Stimulated activated CD8-positive, alpha-beta memory T cell treated with anti-CD3 and anti-CD28 coated beads, Interleukin-12 subunit alpha, Interleukin-12 subunit beta, amount 100 ng/mL, for 24 hours (primary cell): ENCODE results near the gene CCDC150.
A peak's percentile ranks its signal among the peaks of the same experiment; 100 is the strongest.
"Not testable (repeated sequence)": the region's sequence is repeated elsewhere in the genome, so short reads cannot be mapped to it uniquely, and the experiment has no call there.

Source experiments
- DNase-seq: peaks from one replicate; pipeline ENCODE4 v3.0.0-alpha.2; 2020; ENCODE audit errors: extremely low read depth

The CCDC150 gene

GRCh38 chr2:196639180-196640030 is at the start of gene CCDC150:
Gene CCDC150 (plus strand): TSS chr2:196639715. CDS start chr2:196639767, 52 bp downstream.
- peak; percentile 85 for DNase-seq

DNA sequence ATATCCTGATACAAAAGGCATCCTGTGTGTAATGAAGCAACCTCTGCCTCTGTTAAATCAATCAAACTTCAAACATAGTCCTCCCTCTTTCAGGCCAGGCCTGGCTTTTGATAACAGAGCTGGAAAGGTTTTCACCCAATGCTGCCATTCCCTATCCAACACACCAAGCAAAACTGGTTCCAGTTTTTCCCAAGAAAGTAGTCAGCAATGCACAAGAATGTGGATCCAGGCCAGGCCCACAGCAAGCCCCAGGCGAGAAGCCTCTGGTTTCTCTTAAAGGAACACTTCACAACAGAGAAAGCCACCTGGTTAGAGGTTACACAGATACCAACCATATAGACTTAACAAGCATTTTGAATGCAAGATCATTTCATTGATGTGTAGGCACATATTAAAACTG is 49.2 kb upstream of the CCDC150 start:
- no peak for DNase-seq

- no peak for DNase-seq
These were observed 48.5 kb upstream of the CCDC150 start for GRCh38 chr2:196591004-196591403.

DNA sequence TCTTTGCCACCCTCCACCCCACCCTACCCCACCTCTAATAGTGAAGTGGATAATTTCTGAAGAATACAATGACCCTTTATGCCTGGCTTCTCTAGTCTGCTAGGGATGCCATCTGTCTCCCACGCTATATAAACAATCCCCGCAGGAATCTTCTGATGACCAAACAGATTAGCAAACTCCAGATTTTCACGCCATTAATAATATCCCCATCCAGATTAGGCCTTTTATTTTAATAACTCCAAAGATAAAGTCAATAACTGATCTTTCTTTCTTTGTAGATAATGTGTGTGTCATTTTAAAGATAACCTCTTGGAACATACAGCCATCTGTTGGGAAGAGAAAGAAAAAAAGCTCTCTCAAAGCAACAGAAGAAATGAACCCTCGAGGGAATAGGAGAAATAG is 47.9 kb upstream of the CCDC150 start:
- DNase-seq, result no peak

GRCh38 chr2:196592331-196592910 is 47.1 kb upstream of the CCDC150 start:
- no peak for DNase-seq

- DNase-seq, result no peak
These were observed 46.3 kb upstream of the CCDC150 start, which contains the start of gene HECW2 for GRCh38 chr2:196592911-196593881. Gene HECW2 (minus strand): TSS chr2:196593554.

DNA sequence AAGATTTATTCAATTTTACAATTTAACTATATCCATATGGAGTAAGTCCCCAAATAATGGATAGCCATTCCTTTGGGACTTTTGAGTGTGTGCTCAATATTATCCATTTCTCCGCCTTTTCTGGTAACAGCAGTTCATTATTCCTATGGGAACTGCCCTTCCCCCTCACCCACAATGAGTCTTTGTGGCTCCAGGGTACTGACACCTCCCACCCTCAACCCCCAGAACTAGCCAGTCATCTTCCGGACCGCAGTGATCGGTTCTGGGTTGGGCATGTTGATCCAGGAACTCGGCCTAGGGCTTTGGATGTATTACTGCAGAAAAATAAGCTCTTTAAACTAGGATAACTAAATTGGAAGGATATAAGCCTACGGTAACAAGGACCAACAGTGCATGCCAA is 45.4 kb upstream of the CCDC150 start:
- DNase-seq, result no peak

DNA sequence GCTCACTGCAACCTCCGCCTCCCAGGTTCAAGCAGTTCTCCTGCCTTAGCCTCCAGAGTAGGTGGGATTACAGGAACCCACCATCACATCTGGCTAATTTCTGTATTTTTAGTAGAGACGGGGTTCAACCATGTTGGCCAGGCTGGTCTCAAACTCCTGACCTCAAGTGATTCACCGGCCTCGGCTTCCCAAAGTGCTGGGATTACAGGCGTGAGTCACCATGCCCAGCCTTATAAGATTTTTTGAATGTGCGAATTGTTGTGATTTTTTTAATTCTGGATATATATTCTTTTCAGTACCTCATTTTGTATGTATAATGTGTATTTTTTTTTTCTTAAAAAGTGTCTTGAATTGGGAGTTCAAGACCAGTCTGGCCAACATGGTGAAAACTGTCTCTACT is 42.0 kb upstream of the CCDC150 start:
- no peak for DNase-seq

DNA sequence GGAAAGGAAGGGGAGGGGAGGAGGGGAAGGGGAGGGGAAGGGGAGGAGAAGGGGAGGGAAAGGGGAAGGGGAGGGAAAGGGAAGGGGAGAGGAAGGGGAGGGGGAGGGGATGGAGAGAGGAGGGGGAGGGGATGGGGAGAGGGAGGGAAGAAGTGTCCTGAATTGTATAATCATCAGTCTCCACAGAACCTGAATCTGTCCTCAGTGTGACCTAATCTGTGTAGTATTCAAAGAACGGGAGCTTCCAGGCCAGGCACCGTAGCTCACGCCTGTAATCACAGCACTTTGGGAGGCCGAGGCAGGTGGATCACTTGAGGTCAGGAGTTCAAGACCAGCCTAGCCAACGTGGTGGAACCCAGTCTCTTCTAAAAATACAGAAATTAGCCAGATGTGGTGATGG is 41.1 kb upstream of the CCDC150 start:
- no peak for DNase-seq

DNA sequence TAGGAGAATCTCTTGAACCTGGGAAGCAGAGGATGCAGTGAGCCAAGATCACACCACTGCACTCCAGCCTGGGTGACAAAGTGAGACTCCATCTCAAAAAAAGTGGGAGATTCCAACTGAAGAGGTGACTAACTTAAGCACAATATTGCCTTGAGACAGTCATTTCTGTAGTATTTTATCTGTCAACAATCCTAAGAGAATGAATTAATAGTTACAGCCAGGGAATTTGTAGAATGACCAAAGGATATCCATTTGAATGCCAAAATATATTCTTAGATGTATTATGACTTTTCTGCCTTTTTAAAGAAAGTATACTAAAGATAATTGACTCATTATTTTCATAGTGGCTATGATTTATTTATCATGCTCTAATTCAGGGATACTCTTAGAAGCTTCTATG is 40.7 kb upstream of the CCDC150 start:
- no peak for DNase-seq

DNA sequence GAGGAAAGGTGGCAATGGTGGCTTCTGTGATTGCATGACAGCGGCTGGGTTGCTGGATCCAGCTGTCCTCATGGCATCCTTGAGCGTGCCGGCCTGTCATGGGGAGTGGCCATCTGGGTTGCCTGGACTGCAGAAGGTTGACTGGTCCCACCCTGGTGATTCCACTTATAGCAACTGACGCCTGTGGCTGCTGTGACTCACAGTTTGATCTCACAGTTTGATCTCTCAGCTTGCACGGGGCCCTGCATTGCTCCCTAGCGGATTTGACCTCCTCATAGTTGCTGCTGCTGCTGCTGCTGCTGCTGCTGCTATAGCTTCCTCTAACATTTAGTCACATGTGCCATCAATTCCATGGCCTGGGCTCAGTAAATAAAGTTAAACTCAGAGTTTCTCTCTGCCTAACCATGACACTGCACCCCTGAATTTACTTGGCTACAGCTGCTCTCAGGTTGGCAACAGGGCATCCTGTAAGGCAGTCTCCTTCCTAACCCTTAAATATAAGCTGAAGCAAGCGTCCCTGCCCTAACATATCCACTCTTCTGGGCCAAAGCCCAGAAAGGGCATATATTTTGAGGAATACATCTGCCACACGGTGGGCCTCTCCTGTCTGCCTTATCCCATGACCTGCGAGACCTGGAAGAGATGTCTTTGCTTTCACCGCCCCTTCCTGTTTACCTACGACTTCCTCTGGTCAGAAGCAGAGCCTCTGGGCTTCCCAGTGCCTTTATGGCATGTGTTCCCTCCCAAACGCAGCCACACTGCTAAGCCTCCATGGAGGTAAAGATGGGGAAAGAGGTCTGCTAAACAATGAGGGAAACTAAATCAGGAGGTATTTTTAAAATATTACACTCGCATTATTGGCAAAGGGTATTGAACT is 37.8 kb upstream of the CCDC150 start:
- DNase-seq, result no peak

GRCh38 chr2:196604196-196604595 is 35.3 kb upstream of the CCDC150 start:
- no peak for DNase-seq

DNA sequence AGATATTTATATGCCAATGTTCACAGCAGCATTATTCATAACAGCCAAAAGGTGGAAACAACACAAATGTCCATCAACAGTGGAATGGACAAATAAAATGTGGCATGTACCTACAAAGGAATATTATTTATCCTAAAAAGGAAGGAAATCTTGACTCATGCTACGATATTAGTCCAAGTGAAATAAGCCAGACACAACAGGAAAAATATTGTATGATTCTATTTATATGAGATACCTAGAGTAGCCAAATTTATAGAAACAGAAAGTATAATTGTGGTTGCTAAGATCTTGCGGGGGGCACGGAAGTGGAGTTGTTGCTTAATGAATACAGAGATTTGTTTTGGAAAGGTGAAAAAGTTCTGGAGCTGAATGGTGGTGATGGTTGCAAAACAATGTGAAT is 33.0 kb upstream of the CCDC150 start:
- no peak for DNase-seq

DNA sequence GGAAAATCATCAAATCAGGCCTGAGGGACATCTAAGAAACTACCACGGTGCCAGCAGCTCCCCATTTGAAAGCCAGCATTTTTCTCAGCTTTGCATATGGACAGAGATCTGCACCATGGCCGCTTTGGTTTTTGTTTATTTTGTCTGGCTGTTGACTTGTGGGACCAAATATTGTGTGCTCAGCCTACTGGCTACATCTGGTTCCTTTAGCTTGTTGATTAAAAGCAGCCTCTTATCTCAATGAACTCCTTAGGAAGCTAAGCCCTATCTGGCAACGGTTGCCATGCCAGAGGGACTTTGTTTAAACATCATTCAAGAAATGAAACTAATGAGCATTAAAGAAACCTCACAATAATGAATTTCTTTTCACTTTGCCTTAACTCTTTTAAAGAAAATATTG is 32.4 kb upstream of the CCDC150 start:
- DNase-seq, result no peak

DNA sequence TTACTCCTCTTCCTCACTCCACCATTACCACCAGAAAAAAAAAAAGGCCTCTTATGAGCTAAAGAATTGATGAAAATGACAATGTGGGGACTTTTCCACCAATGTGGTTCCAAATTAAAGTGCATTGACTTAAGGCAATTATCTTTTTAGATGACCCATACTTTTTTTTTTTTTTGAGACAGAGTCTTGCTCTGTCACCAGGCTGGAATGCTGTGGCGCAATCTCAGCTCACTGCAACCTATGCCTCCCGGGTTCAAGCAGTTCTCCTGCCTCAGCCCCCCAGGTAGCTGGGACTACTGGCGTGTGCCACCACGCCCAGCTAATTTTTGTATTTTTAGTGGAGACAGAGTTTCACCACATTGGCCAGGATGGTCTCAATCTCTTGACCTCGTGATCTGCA is 31.6 kb upstream of the CCDC150 start:
- DNase-seq, result not testable (repeated sequence)

DNA sequence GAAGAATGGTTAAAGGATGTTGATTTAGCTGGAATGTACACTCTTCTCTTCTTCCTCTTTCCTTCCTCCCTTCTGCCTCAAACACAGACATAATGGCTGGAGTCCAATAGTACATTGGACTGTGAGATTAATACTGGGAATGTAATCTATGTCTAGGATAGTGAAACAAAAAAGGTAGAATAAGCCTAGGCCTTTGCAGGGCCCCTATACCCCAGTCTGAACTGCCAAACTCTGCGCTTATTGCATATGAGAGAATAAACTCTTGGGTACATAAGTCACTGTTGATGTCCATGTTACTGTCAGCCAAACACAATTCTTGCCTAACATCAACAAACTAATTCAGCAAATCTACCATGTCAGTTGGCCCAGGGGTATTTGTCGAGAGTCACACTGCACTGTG is 29.7 kb upstream of the CCDC150 start:
- no peak for DNase-seq

GRCh38 chr2:196610796-196611195 is 28.7 kb upstream of the CCDC150 start:
- no peak for DNase-seq

GRCh38 chr2:196613302-196613701 is 26.2 kb upstream of the CCDC150 start:
- DNase-seq, result no peak

DNA sequence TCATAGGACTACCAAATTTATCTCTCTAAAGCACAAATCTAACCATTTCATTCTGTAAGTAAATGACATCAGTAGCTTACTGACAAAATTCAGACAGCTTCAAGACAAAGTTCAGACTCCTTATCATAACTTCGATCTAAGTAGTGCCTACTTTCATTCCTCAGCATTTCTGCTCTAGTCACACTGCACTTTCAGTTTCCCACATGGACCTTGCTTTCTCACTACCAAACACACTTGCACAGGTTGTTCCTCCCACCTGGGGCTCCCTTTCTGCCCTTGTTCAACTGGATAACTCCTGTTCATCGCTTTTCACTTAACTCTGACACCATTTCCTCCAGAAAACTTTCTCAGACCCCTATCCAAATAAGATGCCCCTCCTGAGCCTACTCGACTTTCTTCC is 22.1 kb upstream of the CCDC150 start:
- no peak for DNase-seq

DNA sequence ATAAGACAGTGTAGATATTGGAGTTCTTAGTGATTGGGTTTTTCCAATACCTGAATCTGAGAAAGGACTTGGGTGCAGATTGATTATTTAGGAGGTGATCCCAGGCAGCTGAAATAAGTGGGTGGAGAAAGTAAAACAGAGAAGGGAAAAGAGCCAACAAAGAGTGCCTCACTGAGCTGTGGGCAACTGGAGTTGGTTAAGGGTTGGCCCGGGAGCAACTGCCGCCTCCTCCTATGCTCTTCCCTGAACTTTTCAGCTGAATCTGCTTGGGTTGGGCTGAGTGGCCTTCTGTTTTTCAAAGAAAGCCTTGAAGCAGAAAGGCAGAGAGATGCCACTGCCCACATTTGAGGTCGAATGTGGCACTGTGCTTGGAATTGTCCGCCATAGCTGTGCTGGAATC is 20.9 kb upstream of the CCDC150 start:
- DNase-seq, result no peak

GRCh38 chr2:196630531-196630930 is 9.0 kb upstream of the CCDC150 start:
- DNase-seq, result no peak
